ENCODE measurements around the gene FOXA1. TPM values are rescaled to one million over a fixed set of nuclear protein-coding genes. Genes with fewer than 3 reads are reported as not detected.

The FOXA1 gene
- total RNA-seq, 2 donors from 2014 or later: 186 to 656 TPM

GRCh38 chr14:37637341-37637740 lies 42.3 kb upstream of the FOXA1 start:
- Histone ChIP-seq H3K36me3 (no peaks in the 10 kb centered on the region), H3K27me3 (replicated peaks; ENCODE audit: insufficient read depth) (no peaks in the 10 kb centered on the region), H3K9me3 (no peaks in the 10 kb centered on the region), H3K27ac (no peak overlapping the region), H3K4me3 (no peak overlapping the region), H3K4me1 (replicated peaks) (no peaks in the 10 kb centered on the region)
- TF ChIP-seq POLR2A (IDR thresholded peaks at IDR 0.05): no peak
- TF ChIP-seq POLR2AphosphoS5 (IDR thresholded peaks at IDR 0.05): no peak
- TF ChIP-seq CTCF (IDR thresholded peaks at IDR 0.05): no peak
- intact Hi-C loops (cut with DNase I): no loop called here
- WGBS: 61% methylated on average over 4 of the region's 4 CpGs
- no peak for DNase-seq (ENCODE audit: low spot score)

- Histone ChIP-seq H3K9me3 (no peaks in the 10 kb centered on the region), H3K36me3 (no peaks in the 10 kb centered on the region), H3K4me3 (no peak overlapping the region), H3K27me3 (replicated peaks; ENCODE audit: insufficient read depth) (no peaks in the 10 kb centered on the region), H3K4me1 (replicated peaks) (no peaks in the 10 kb centered on the region), H3K27ac (no peak overlapping the region)
- intact Hi-C loops (cut with DNase I): no loop called here
- TF ChIP-seq POLR2A (IDR thresholded peaks at IDR 0.05) (no peak), POLR2AphosphoS5 (IDR thresholded peaks at IDR 0.05) (no peak), CTCF (IDR thresholded peaks at IDR 0.05) (no peak)
- no peak for DNase-seq (ENCODE audit: low spot score)
- 52% methylated on average over 9 of the region's 9 CpGs for WGBS
Observed at GRCh38 chr14:37625597-37626595, 30.8 kb upstream of the FOXA1 start.

- intact Hi-C loops (cut with DNase I): no loop called here
- TF ChIP-seq POLR2AphosphoS5 (IDR thresholded peaks at IDR 0.05) (peak; percentile 67), CTCF (IDR thresholded peaks at IDR 0.05) (no peak)
- Histone ChIP-seq H3K4me3 (no peak overlapping the region), H3K4me1 (replicated peaks) (no peaks in the 10 kb centered on the region), H3K36me3 (no peaks in the 10 kb centered on the region), H3K27ac (peak overlapping the region; percentile 37 to 60), H3K27me3 (replicated peaks; ENCODE audit: insufficient read depth) (no peaks in the 10 kb centered on the region), H3K9me3 (no peaks in the 10 kb centered on the region)
- 60% methylated on average over 1 of the region's 1 CpG for WGBS
- DNase-seq (ENCODE audit: low spot score): no peak
Observed at GRCh38 chr14:37623971-37624370, 28.9 kb upstream of the FOXA1 start.

GRCh38 chr14:37623426-37623951 lies 28.4 kb upstream of the FOXA1 start:
- Histone ChIP-seq H3K27me3 (replicated peaks; ENCODE audit: insufficient read depth) (no peaks in the 10 kb centered on the region), H3K4me1 (replicated peaks) (no peaks in the 10 kb centered on the region), H3K27ac (peak overlapping the region; percentile 36 to 38), H3K4me3 (no peak overlapping the region), H3K36me3 (no peaks in the 10 kb centered on the region), H3K9me3 (no peaks in the 10 kb centered on the region)
- DNase-seq (ENCODE audit: low spot score): peak; percentile 88
- 15% methylated on average over 1 of the region's 1 CpG for WGBS
- no peak for TF ChIP-seq CTCF (IDR thresholded peaks at IDR 0.05)
- no peak for TF ChIP-seq POLR2A (IDR thresholded peaks at IDR 0.05)
- TF ChIP-seq POLR2AphosphoS5 (IDR thresholded peaks at IDR 0.05): peak; percentile 16
- intact Hi-C loops (cut with DNase I): no loop called here
